T-helper 1 cell treated with Interleukin-12 subunit alpha and Interleukin-12 subunit beta and Interleukin-4 antibody, amounts not matched to agents 30 μg/mL and 1 μg/mL, for 36 hours (primary cell): ENCODE results near the gene SLC5A2.
"Not testable (repeated sequence)": the region's sequence is repeated elsewhere in the genome, so short reads cannot be mapped to it uniquely, and the experiment has no call there.

Experiments used
- H3K27ac Mint-ChIP-seq: one replicate; pipeline ENCODE4 v1.8.0; 2021; ENCODE audit warnings: mild to moderate bottlenecking, mixed read lengths
- H3K27me3 Mint-ChIP-seq: one replicate; pipeline ENCODE4 v1.8.0; 2021; ENCODE audit warnings: low read depth, mixed read lengths
- H3K36me3 Mint-ChIP-seq: one replicate; pipeline ENCODE4 v1.8.0; 2021; ENCODE audit warnings: low read depth, mixed read lengths
- H3K4me1 Mint-ChIP-seq: one replicate; pipeline ENCODE4 v1.8.0; 2021; ENCODE audit warnings: low read depth, mixed read lengths
- H3K4me3 Mint-ChIP-seq: one replicate; pipeline ENCODE4 v1.8.0; 2021; ENCODE audit warnings: mild to moderate bottlenecking, moderate library complexity, mixed read lengths
- H3K9me3 Mint-ChIP-seq: one replicate; pipeline ENCODE4 v1.8.0; 2021; ENCODE audit warnings: mixed read lengths

Gene SLC5A2

GRCh38 chr16:31483081-31483480 is at the start of gene SLC5A2:
Gene SLC5A2, plus strand, starts transcription at chr16:31483123. Its CDS starts 14 bp downstream, at chr16:31483137.
- H3K4me3 Mint-ChIP-seq = no peak within 1 kb of the TSS
- H3K36me3 Mint-ChIP-seq = no peaks in the 10 kb centered on the region
- no peak within 1 kb of the TSS for H3K27ac Mint-ChIP-seq
- H3K27me3 Mint-ChIP-seq = peaks cover 29% of the 10 kb centered on the region
- peaks cover 8% of the 10 kb centered on the region for H3K4me1 Mint-ChIP-seq
- H3K9me3 Mint-ChIP-seq = no peaks in the 10 kb centered on the region

DNA sequence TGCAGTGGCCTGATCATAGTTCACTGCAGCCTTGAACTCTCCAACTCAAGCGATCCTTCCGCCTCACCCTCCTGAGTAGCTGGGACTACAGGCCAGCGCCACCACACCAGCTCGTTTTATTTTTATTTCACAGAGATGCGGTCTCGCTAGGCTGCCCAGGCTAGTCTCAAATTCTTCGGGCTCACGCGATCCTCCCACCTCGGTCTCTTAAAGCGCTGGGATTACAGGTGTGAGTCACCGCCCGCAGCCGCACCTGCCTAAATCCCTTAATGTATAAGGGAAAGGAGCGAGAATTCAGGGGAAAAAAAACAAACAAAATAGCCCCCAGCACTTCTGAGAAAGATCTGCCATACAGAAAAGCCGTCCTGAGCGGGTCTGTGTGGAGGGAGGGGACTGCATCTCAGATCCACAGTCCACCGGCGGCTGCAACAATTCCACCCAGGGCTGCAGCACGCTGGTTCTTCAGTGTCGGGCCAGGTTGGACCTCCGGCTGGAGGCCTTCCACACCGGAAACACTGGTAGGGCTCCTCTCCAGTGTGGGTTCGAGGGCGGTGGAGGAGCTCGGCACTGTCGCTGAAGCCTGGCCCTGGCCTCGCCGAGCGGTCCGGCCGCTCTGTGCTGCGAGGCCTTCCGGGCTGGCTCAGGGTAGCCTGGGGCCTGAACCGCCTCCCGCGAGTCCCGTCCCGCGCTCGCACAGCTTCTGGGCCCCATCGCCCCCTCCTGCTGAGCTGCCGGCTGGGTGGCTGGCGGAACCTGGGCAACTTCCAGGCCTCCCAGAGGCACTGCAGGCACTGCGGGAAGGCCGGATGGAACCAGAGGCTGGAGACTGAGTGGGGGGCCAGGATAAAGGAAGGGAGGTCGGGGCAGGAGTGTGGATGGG is 47.3 kb upstream of the SLC5A2 start:
- Mint-ChIP-seq H3K4me3 (no peak overlapping the region), H3K27ac (no peak overlapping the region), H3K27me3 (no peaks in the 10 kb centered on the region), H3K4me1 (peaks cover 12% of the 10 kb centered on the region), H3K9me3 (no peaks in the 10 kb centered on the region), H3K36me3 (no peaks in the 10 kb centered on the region)

GRCh38 chr16:31436221-31437045 is 46.5 kb upstream of the SLC5A2 start:
- no peaks in the 10 kb centered on the region for H3K9me3 Mint-ChIP-seq
- H3K27me3 Mint-ChIP-seq = no peaks in the 10 kb centered on the region
- H3K36me3 Mint-ChIP-seq = no peaks in the 10 kb centered on the region
- H3K4me1 Mint-ChIP-seq = peaks cover 9% of the 10 kb centered on the region
- H3K27ac Mint-ChIP-seq = no peak overlapping the region
- no peak overlapping the region for H3K4me3 Mint-ChIP-seq

- Mint-ChIP-seq H3K9me3 (no peaks in the 10 kb centered on the region), H3K4me3 (no peak overlapping the region), H3K27ac (no peak overlapping the region), H3K27me3 (no peaks in the 10 kb centered on the region), H3K36me3 (no peaks in the 10 kb centered on the region), H3K4me1 (peaks cover 13% of the 10 kb centered on the region)
These were observed 44.5 kb upstream of the SLC5A2 start for GRCh38 chr16:31438414-31438813.

DNA sequence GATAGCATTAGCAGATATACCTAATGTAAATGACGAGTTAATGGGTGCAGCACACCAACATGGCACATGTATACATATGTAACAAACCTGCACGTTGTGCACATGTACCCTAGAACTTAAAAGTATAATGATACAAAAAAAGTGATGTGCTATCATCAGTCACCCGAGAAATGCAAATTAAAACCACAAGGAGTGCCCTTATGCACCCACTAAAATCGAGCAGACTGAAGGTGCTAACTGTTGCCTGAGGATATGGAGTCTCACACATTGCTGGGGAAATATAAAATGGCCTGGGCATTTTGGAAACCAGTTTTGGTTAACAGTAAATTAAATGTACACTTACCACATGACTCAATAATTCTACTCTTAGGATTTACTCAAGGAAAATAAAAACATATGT is 43.9 kb upstream of the SLC5A2 start:
- H3K27ac Mint-ChIP-seq, H3K27me3 Mint-ChIP-seq, H3K4me3 Mint-ChIP-seq, H3K36me3 Mint-ChIP-seq, H3K9me3 Mint-ChIP-seq: not testable (repeated sequence)
- H3K4me1 Mint-ChIP-seq = peaks cover 13% of the 10 kb centered on the region

DNA sequence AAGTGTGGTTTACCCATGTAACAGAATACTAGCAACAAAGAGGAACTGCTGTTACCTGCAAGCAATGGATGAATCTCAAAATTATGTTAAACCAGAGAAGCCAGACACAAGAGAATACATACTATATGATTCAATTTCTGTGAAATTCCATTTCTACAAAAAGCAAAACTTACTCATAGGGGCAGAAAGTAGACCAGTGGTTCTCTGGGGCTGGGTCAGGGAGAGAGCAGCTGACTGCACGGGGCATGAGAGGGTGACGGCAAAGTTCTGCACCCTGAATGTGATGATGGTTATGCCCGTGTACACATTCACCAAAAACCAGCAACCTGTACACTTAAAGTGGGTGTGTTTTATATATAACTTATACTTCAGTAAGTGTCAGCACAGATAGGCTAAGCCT is 43.4 kb upstream of the SLC5A2 start:
- H3K27ac Mint-ChIP-seq = no peak overlapping the region
- H3K4me3 Mint-ChIP-seq = no peak overlapping the region
- H3K27me3 Mint-ChIP-seq = no peaks in the 10 kb centered on the region

GRCh38 chr16:31440516-31441184 is 42.3 kb upstream of the SLC5A2 start:
- H3K4me3 Mint-ChIP-seq = no peak overlapping the region
- peaks cover 5% of the 10 kb centered on the region for H3K27me3 Mint-ChIP-seq
- no peak overlapping the region for H3K27ac Mint-ChIP-seq
- no peaks in the 10 kb centered on the region for H3K9me3 Mint-ChIP-seq
- peaks cover 14% of the 10 kb centered on the region for H3K4me1 Mint-ChIP-seq
- no peaks in the 10 kb centered on the region for H3K36me3 Mint-ChIP-seq

More for the DNA sequence above, 43.4 kb upstream of the SLC5A2 start:
- Mint-ChIP-seq H3K4me1 (peaks cover 13% of the 10 kb centered on the region), H3K36me3 (no peaks in the 10 kb centered on the region), H3K9me3 (no peaks in the 10 kb centered on the region)

- H3K27ac Mint-ChIP-seq = peak overlapping the region; percentile 21
- peaks cover 17% of the 10 kb centered on the region for H3K4me1 Mint-ChIP-seq
- peaks cover 5% of the 10 kb centered on the region for H3K27me3 Mint-ChIP-seq
- H3K36me3 Mint-ChIP-seq = no peaks in the 10 kb centered on the region
- no peaks in the 10 kb centered on the region for H3K9me3 Mint-ChIP-seq
- peak overlapping the region; percentile 77 for H3K4me3 Mint-ChIP-seq
These were observed 41.0 kb upstream of the SLC5A2 start for GRCh38 chr16:31441956-31442355.

DNA sequence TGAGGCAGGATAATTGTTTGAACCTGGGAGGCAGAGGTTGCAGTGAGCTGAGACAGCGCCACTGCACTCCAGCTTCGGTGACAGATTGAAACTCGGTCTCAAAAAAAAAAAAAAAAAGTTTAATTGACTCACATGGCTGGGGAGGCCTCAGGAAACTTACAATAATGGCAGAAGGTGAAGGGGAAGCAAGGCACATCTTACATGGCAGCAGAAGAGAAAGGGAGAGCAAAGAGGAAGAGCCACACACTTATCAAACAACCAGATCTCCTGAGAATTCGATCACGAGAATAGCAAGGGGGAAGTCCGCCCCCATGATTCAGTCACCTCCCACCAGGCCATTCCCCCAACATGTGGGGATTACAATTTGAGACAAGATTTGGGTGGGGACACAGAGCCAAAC is 37.0 kb upstream of the SLC5A2 start:
- not testable (repeated sequence) for H3K27me3 Mint-ChIP-seq, H3K36me3 Mint-ChIP-seq, H3K9me3 Mint-ChIP-seq, H3K4me3 Mint-ChIP-seq, H3K27ac Mint-ChIP-seq
- H3K4me1 Mint-ChIP-seq = peaks cover 10% of the 10 kb centered on the region

DNA sequence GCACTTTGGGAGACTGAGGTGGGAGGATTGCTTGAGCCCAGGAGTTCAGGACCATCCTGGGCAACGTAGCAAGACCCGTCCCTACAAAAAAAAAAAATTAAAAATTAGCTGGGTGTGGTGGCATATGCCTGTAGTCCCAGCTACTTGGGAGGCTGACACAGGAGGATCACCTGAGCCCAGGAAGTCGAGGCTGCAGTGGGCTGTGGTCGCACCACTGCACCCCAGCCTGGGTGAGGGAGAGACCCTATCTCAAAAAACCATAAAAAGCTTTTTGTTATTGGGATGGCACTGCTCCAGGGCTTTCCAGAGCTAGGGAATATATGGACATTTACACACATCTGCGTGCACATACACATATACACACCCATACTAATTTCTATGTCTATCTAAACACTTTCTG is 31.7 kb upstream of the SLC5A2 start:
- no peaks in the 10 kb centered on the region for H3K9me3 Mint-ChIP-seq
- H3K4me1 Mint-ChIP-seq = peaks cover 20% of the 10 kb centered on the region
- peaks cover 7% of the 10 kb centered on the region for H3K36me3 Mint-ChIP-seq
- no peak overlapping the region for H3K4me3 Mint-ChIP-seq
- H3K27ac Mint-ChIP-seq = no peak overlapping the region
- no peaks in the 10 kb centered on the region for H3K27me3 Mint-ChIP-seq

DNA sequence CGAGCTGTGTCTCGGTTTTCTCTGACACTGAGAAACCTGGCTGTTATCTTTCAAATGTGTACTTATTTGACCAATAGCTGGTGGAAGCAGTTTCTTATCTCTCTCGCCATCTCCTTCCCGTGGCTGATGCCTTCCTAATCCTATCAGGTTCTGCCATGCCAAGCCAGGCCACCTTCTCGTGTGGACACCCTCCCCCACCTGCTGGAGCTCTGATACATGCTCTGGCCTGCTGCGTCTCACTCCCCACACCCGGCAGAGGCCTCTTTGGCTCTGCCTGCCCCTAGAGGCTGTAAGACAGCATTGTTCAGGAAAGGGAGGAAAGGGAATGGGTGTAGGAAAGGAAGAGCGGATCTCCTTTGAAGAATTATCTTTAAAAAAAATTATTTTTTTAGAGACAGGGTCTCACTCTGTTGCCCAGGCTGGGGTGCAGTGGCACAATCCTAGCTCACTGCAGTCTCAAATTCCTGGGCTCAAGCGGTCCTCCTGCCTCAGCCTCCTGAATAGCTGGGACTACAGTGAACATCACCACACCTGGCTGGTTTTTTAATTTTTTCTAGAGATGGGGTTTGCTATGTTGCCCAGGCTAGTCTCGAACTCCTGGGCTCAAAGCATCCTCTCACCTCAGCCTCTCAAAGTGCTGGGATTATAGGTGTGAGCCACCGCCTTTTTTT is 31.1 kb upstream of the SLC5A2 start:
- no peaks in the 10 kb centered on the region for H3K9me3 Mint-ChIP-seq
- no peaks in the 10 kb centered on the region for H3K27me3 Mint-ChIP-seq
- H3K4me1 Mint-ChIP-seq = peaks cover 24% of the 10 kb centered on the region
- H3K27ac Mint-ChIP-seq = no peak overlapping the region
- peaks cover 9% of the 10 kb centered on the region for H3K36me3 Mint-ChIP-seq
- H3K4me3 Mint-ChIP-seq = no peak overlapping the region

GRCh38 chr16:31452631-31453106 is 30.3 kb upstream of the SLC5A2 start:
- no peaks in the 10 kb centered on the region for H3K9me3 Mint-ChIP-seq
- H3K27ac Mint-ChIP-seq = no peak overlapping the region

DNA sequence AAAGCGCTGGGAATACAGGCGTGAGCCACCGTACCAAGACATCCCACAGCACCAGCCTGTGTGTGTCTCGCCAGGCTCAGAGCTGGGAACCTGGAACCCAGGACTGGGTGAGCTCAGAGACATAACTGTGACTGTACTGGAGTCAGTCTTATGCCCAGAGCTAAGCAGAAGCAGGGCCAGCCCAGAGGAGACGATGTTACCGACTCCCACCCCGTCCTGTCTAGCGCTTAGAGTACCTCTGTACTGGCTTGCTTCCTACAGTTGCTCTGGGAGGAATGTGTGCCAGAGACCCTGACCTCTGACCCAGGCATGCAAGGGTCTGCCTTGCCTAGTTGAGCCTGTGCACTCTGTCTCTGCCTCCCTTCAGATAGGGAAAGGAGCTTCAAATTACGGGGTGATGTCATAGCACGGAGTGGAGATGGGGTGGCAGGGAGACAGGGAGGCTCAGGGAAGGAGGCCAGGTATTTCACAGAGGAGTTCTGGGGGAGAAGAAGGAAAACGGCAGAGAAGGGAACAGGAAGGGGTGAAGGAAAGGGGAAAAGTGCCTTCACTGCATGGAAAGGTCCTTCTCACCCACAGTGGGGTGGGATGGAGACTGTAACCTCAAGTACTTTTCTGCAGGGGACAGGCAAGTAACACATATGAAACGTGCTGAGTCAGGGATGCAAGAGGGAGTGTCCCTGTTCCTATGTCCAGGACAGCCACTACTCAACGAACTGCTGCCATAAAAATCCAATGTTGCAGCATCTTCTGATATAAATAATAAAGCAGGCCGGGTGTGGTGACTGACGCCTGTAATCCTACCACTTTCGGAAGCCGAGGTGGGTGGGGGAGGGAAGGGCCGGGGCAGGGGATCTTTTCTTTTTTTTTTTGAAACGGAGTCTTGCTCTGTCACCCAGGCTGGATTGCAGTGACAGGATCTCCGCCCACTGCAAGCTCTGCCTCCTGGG is 29.4 kb upstream of the SLC5A2 start:
- Mint-ChIP-seq H3K4me1 (peaks cover 34% of the 10 kb centered on the region), H3K27me3 (no peaks in the 10 kb centered on the region), H3K27ac (no peak overlapping the region), H3K36me3 (peaks cover 9% of the 10 kb centered on the region), H3K4me3 (no peak overlapping the region), H3K9me3 (no peaks in the 10 kb centered on the region)

More at GRCh38 chr16:31452631-31453106, 30.3 kb upstream of the SLC5A2 start:
- H3K27me3 Mint-ChIP-seq = no peaks in the 10 kb centered on the region
- H3K4me3 Mint-ChIP-seq = no peak overlapping the region
- peaks cover 9% of the 10 kb centered on the region for H3K36me3 Mint-ChIP-seq
- peaks cover 28% of the 10 kb centered on the region for H3K4me1 Mint-ChIP-seq
